Ovary (tissue), 3 donors: ENCODE data around the gene MARK2.

ENCODE experiments used
- CTCF ChIP-seq, 3 donors: fragments of 450-650 bp in 2 of 3; fragments of 200-600 bp in 1 of 3; IDR thresholded peaks; one replicate each; pipeline versions ENCODE4 v1.5.1 to v1.8.0; 2016 to 2022; ENCODE audit warnings: antibody characterized with exemption in 3 of 3, mild to moderate bottlenecking in 1 of 3
- EP300 ChIP-seq: sonication (generic); formaldehyde crosslinking; IDR thresholded peaks from one replicate; pipeline ENCODE4 v1.6.1; 2017; ENCODE audit warnings: antibody characterized with exemption
- donor health status: DM: no; HTN: no; CAD: no.

GRCh38 chr11:63882555-63883242, 43.8 kb downstream of the MARK2 start:
- TF ChIP-seq CTCF (IDR thresholded peaks at IDR 0.05) (no peak), EP300 (no peak)
